WTC11 (cell line): Measurements from ENCODE around the gene LRSAM1. TPM values are rescaled to one million over a fixed set of nuclear protein-coding genes. Genes with fewer than 3 reads are reported as not detected.

Experiments
- ATAC-seq: fragments of 200-7000 bp; cut with Tn5 transposase; 2 replicates; pipeline ENCODE4 v1.10.0; 2021; ENCODE audit warnings: mild to moderate bottlenecking, moderate library complexity
- CTCF ChIA-PET: fragments of 300-600 bp; sonication (Branson Sonifier 250); formaldehyde crosslinking; loops from one replicate; lab custom pipeline; 2021; ENCODE audit warnings: antibody characterized with exemption; lab: Charles Lee
- POLR2A ChIA-PET: fragments of 350-600 bp; sonication (Branson Sonifier 250); formaldehyde crosslinking; loops from one replicate; lab custom pipeline; 2021; ENCODE audit warnings: antibody characterized with exemption; lab: Charles Lee
- DNase-seq: peaks from one replicate; pipeline ENCODE4 v3.0.0; 2021; ENCODE audit warnings: low spot score
- H3K27ac Mint-ChIP-seq: 2 replicates; pipeline ENCODE4 v1.8.0; 2021; ENCODE audit warnings: mixed read lengths
- H3K27me3 Mint-ChIP-seq: 2 replicates; pipeline ENCODE4 v1.8.0; 2021; ENCODE audit warnings: low read depth, mild to moderate bottlenecking, moderate library complexity, mixed read lengths
- H3K36me3 Mint-ChIP-seq: 2 replicates; pipeline ENCODE4 v1.8.0; 2021; ENCODE audit warnings: mixed read lengths
- H3K4me1 Mint-ChIP-seq: 2 replicates; pipeline ENCODE4 v1.8.0; 2022; ENCODE audit warnings: mixed read lengths
- H3K4me3 Mint-ChIP-seq: 2 replicates; pipeline ENCODE4 v1.8.0; 2021; ENCODE audit warnings: mild to moderate bottlenecking, moderate library complexity, mixed read lengths
- H3K9me3 Mint-ChIP-seq: 2 replicates; pipeline ENCODE4 v1.8.0; 2021; ENCODE audit warnings: mixed read lengths
- ARID4B ChIP-seq: sonication (generic); formaldehyde crosslinking; IDR thresholded peaks from 2 replicates; pipeline ENCODE4 v1.8.0; 2023; ENCODE audit warnings: missing genetic modification reagents, mild to moderate bottlenecking, borderline replicate concordance
- ATF2 ChIP-seq: sonication (generic); formaldehyde crosslinking; IDR thresholded peaks from 2 replicates; pipeline ENCODE4 v1.8.1; 2022; ENCODE audit warnings: low read depth, missing genetic modification reagents, borderline replicate concordance
- E2F4 ChIP-seq: sonication (generic); formaldehyde crosslinking; IDR thresholded peaks from 2 replicates; pipeline ENCODE4 v1.8.1; 2022; ENCODE audit warnings: low read depth, mild to moderate bottlenecking, moderate library complexity, missing genetic modification reagents, borderline replicate concordance
- FOXJ3 ChIP-seq: sonication (generic); formaldehyde crosslinking; IDR thresholded peaks from 2 replicates; pipeline ENCODE4 v1.9.0; 2021; ENCODE audit warnings: missing genetic modification reagents, mild to moderate bottlenecking, borderline replicate concordance
- FOXP1 ChIP-seq: sonication (generic); formaldehyde crosslinking; IDR thresholded peaks from 2 replicates; pipeline ENCODE4 v1.8.0; 2022; ENCODE audit warnings: missing genetic modification reagents, mild to moderate bottlenecking, moderate library complexity, borderline replicate concordance
- GTF2I ChIP-seq: fragments of 250-450 bp; sonication (Bioruptor Pico); conservative IDR thresholded peaks from 2 replicates; pipeline ENCODE4 v1.4.0; 2021; ENCODE audit warnings: mild to moderate bottlenecking
- NFYB ChIP-seq: sonication (generic); formaldehyde crosslinking; conservative IDR thresholded peaks from 2 replicates; pipeline ENCODE4 v1.8.0; 2022; ENCODE audit warnings: low read depth, missing genetic modification reagents
- NR2C2 ChIP-seq: sonication (generic); formaldehyde crosslinking; IDR thresholded peaks from 2 replicates; pipeline ENCODE4 v1.8.0; 2022; ENCODE audit warnings: mild to moderate bottlenecking, missing genetic modification reagents
- RELA ChIP-seq: sonication (generic); formaldehyde crosslinking; IDR thresholded peaks from 2 replicates; pipeline ENCODE4 v1.8.1; 2022; ENCODE audit warnings: missing genetic modification reagents, mild to moderate bottlenecking, borderline replicate concordance
- STAT6 ChIP-seq: sonication (generic); formaldehyde crosslinking; conservative IDR thresholded peaks from 2 replicates; pipeline ENCODE4 v1.8.1; 2023; ENCODE audit warnings: mild to moderate bottlenecking, low read depth, missing genetic modification reagents, moderate library complexity
- TEAD1 ChIP-seq: sonication (generic); formaldehyde crosslinking; IDR thresholded peaks from 2 replicates; pipeline ENCODE4 v1.8.0; 2022; ENCODE audit warnings: mild to moderate bottlenecking, missing genetic modification reagents
- USF2 ChIP-seq: sonication (generic); formaldehyde crosslinking; IDR thresholded peaks from 2 replicates; pipeline ENCODE4 v1.8.1; 2023; ENCODE audit warnings: mild to moderate bottlenecking, missing genetic modification reagents, moderate library complexity
- ZMAT4 ChIP-seq: fragments of 250-450 bp; sonication (Bioruptor Pico); IDR thresholded peaks from 2 replicates; pipeline ENCODE4 v1.9.0; 2021; ENCODE audit warnings: mild to moderate bottlenecking
- ZNF138 ChIP-seq: sonication (generic); formaldehyde crosslinking; conservative IDR thresholded peaks from 2 replicates; pipeline ENCODE4 v1.8.1; 2022; ENCODE audit warnings: mild to moderate bottlenecking, moderate library complexity, missing genetic modification reagents
- ZNF423 ChIP-seq: fragments of 250-450 bp; sonication (Bioruptor Pico); IDR thresholded peaks from 2 replicates; pipeline ENCODE4 v2.1.2; 2022; ENCODE audit warnings: mild to moderate bottlenecking, moderate library complexity
- ZNF512 ChIP-seq: sonication (generic); formaldehyde crosslinking; IDR thresholded peaks from 2 replicates; pipeline ENCODE4 v1.8.1; 2022; ENCODE audit warnings: missing genetic modification reagents, borderline replicate concordance
- total RNA-seq: library from RNA; stranded (reverse); gene quantifications from 3 replicates; pipeline ENCODE4 v1.2.3, GENCODE V29; 2021

LRSAM1 gene
- total RNA-seq, 1 experiment from 2014 or later: 32.4 TPM

GRCh38 chr9:127496974-127497373 lies 45.7 kb downstream of the LRSAM1 start (continued):
- TF ChIP-seq USF2 (CRISPR knock-in tag) (no peak), ATF2 (CRISPR knock-in tag) (no peak), NFYB (CRISPR knock-in tag) (no peak), STAT6 (no peak), E2F4 (CRISPR knock-in tag) (no peak), NR2C2 (CRISPR knock-in tag) (no peak), ARID4B (CRISPR knock-in tag) (no peak), ZMAT4 (CRISPR knock-in tag) (no peak), TEAD1 (CRISPR knock-in tag) (no peak), ZNF423 (no peak)

GRCh38 chr9:127497656-127498290 lies 46.5 kb downstream of the LRSAM1 start:
- no peaks in the 10 kb centered on the region for H3K9me3 Mint-ChIP-seq
- no peak overlapping the region for H3K27ac Mint-ChIP-seq
- ChIA-PET CTCF (interaction anchor here (0.6 kb wide), 1 partner anchor 35 kb away, joined by 3 read pairs; no protein-coding TSS in a partner anchor), POLR2A (no interaction called here)
- H3K27me3 Mint-ChIP-seq: no peaks in the 10 kb centered on the region
- no peaks in the 10 kb centered on the region for H3K4me1 Mint-ChIP-seq
- H3K36me3 Mint-ChIP-seq: peaks cover 9% of the 10 kb centered on the region
- ATAC-seq (no peak), DNase-seq (no peak)
- no peak overlapping the region for H3K4me3 Mint-ChIP-seq
- TF ChIP-seq ZNF138 (CRISPR knock-in tag) (no peak), FOXJ3 (CRISPR knock-in tag) (no peak), GTF2I (CRISPR knock-in tag) (no peak), FOXP1 (no peak), ZNF512 (CRISPR knock-in tag) (no peak), USF2 (CRISPR knock-in tag) (no peak), STAT6 (no peak), RELA (CRISPR knock-in tag) (no peak)
